ENCODE results near the gene ARFIP2. TPM values are rescaled to one million over a fixed set of nuclear protein-coding genes. Genes with fewer than 3 reads are reported as not detected.
A peak's percentile ranks its signal among the peaks of the same experiment; 100 is the strongest.

The ARFIP2 gene
- polyA plus RNA-seq, 1 donor (not counting 4 experiments of a cell fraction or from before 2014, with no cell fraction given) = 66.3 TPM

- FAIRE-seq = no peak
- peaks cover 55% of the 10 kb centered on the region for H3K79me2 ChIP-seq (ENCODE audit: control insufficient read depth, insufficient read depth, low read length)
- H3K36me3 ChIP-seq (ENCODE audit: control insufficient read depth in 2 of 2, extremely low read depth in 1 of 2, insufficient read depth in 2 of 2, low read length in 2 of 2) = peaks cover 37 to 51% of the 10 kb centered on the region in 2 experiments
- H3K4me3 ChIP-seq (ENCODE audit: control insufficient read depth in 2 of 3, extremely low read depth in 1 of 3, insufficient read depth in 2 of 3, low read depth in 1 of 3, low read length in 3 of 3) = peak overlapping the region; percentile 84 to 97 (median 94)
- H3K4me2 ChIP-seq (ENCODE audit: control insufficient read depth, extremely low read depth, insufficient read depth, low read depth, low read length) = peak overlapping the region; percentile 96
- peaks cover 3% of the 10 kb centered on the region for H3K9me1 ChIP-seq (ENCODE audit: control insufficient read depth, extremely low read depth, insufficient read depth, low read length)
- peak overlapping the region; percentile 95 for H3K27ac ChIP-seq (ENCODE audit: control insufficient read depth, insufficient read depth, low read length)
- no peak for TF ChIP-seq EZH2 (IDR thresholded peaks at IDR 0.05; ENCODE audit: low read length)
- no peak for TF ChIP-seq CTCF (optimal IDR thresholded peaks at IDR 0.05 in 1 of 3, IDR thresholded peaks at IDR 0.05 in 1 of 3, conservative IDR thresholded peaks at IDR 0.05 in 1 of 3; ENCODE audit: extremely low read depth in 1 of 3, insufficient read depth in 2 of 3, low read length in 3 of 3)
- no peaks in the 10 kb centered on the region for H3K9me3 ChIP-seq (ENCODE audit: control insufficient read depth, low read depth, low read length)
- no peak for DNase-seq (ENCODE audit: low read depth, low spot score)
- no peaks in the 10 kb centered on the region for H3K27me3 ChIP-seq (ENCODE audit: control insufficient read depth, extremely low read depth, insufficient read depth, low read length)
- peak overlapping the region; percentile 70 for H2AFZ ChIP-seq (ENCODE audit: control insufficient read depth, low read length)
- H3K4me1 ChIP-seq (ENCODE audit: control insufficient read depth, extremely low read depth, insufficient read depth, low read length) = peaks cover 17% of the 10 kb centered on the region
- H3K9ac ChIP-seq (ENCODE audit: control insufficient read depth, extremely low read depth, insufficient read depth, low read length) = peak overlapping the region; percentile 97
- dilution Hi-C loops (cut with MboI; ENCODE audit: extremely low pct_ligation_motif_present, low sequenced_read_pairs) = no loop called here
- H4K20me1 ChIP-seq (ENCODE audit: control insufficient read depth, extremely low read depth, insufficient read depth, low read length) = no peaks in the 10 kb centered on the region
These were observed 769 bp upstream of the ARFIP2 start for GRCh38 chr11:6481924-6482275.

- no peaks in the 10 kb centered on the region for H3K27me3 ChIP-seq (ENCODE audit: control insufficient read depth, extremely low read depth, insufficient read depth, low read length)
- H3K4me3 ChIP-seq (ENCODE audit: control insufficient read depth in 2 of 3, extremely low read depth in 1 of 3, insufficient read depth in 2 of 3, low read depth in 1 of 3, low read length in 3 of 3) = peak overlapping the region; percentile 84 to 97 (median 94)
- H3K9ac ChIP-seq (ENCODE audit: control insufficient read depth, extremely low read depth, insufficient read depth, low read length) = peak overlapping the region; percentile 97
- H4K20me1 ChIP-seq (ENCODE audit: control insufficient read depth, extremely low read depth, insufficient read depth, low read length) = no peaks in the 10 kb centered on the region
- H3K79me2 ChIP-seq (ENCODE audit: control insufficient read depth, insufficient read depth, low read length) = peaks cover 54% of the 10 kb centered on the region
- no peak for DNase-seq (ENCODE audit: low read depth, low spot score)
- H3K9me1 ChIP-seq (ENCODE audit: control insufficient read depth, extremely low read depth, insufficient read depth, low read length) = peaks cover 3% of the 10 kb centered on the region
- peak overlapping the region; percentile 95 for H3K27ac ChIP-seq (ENCODE audit: control insufficient read depth, insufficient read depth, low read length)
- peak overlapping the region; percentile 76 for H2AFZ ChIP-seq (ENCODE audit: control insufficient read depth, low read length)
- TF ChIP-seq CTCF (optimal IDR thresholded peaks at IDR 0.05 in 1 of 3, IDR thresholded peaks at IDR 0.05 in 1 of 3, conservative IDR thresholded peaks at IDR 0.05 in 1 of 3; ENCODE audit: extremely low read depth in 1 of 3, insufficient read depth in 2 of 3, low read length in 3 of 3) = no peak
- no peak for TF ChIP-seq EZH2 (IDR thresholded peaks at IDR 0.05; ENCODE audit: low read length)
- peaks cover 35 to 49% of the 10 kb centered on the region in 2 experiments for H3K36me3 ChIP-seq (ENCODE audit: control insufficient read depth in 2 of 2, extremely low read depth in 1 of 2, insufficient read depth in 2 of 2, low read length in 2 of 2)
- H3K4me1 ChIP-seq (ENCODE audit: control insufficient read depth, extremely low read depth, insufficient read depth, low read length) = peaks cover 17% of the 10 kb centered on the region
- dilution Hi-C loops (cut with MboI; ENCODE audit: extremely low pct_ligation_motif_present, low sequenced_read_pairs) = no loop called here
- no peak for FAIRE-seq
- H3K9me3 ChIP-seq (ENCODE audit: control insufficient read depth, low read depth, low read length) = no peaks in the 10 kb centered on the region
- peak overlapping the region; percentile 95 for H3K4me2 ChIP-seq (ENCODE audit: control insufficient read depth, extremely low read depth, insufficient read depth, low read depth, low read length)
These were observed 724 bp downstream of the ARFIP2 start for GRCh38 chr11:6480299-6480914.

Data from keratinocyte (primary cell).